Smooth muscle cell (in vitro differentiated cells): ENCODE results near the gene DAB2IP. TPM values are rescaled to one million over a fixed set of nuclear protein-coding genes. Genes with fewer than 3 reads are reported as not detected.

ENCODE experiments used
- DNase-seq: peaks from one replicate; lab custom pipeline; 2025; ENCODE audit not compliant: unreplicated experiment; lab: John Stamatoyannopoulos, UW
- H2AFZ ChIP-seq: fragments of 200-600 bp; sonication (generic); 2 replicates; pipeline ENCODE4 v1.6.0; 2016; ENCODE audit warnings: antibody characterized with exemption, low read depth, mild to moderate bottlenecking
- H3F3A ChIP-seq: fragments of 200-600 bp; sonication (generic); 2 replicates; pipeline ENCODE4 v1.6.0; 2017; ENCODE audit warnings: antibody characterized with exemption, low read depth
- H3K27ac ChIP-seq: fragments of 200-600 bp; sonication (generic); 2 replicates; pipeline ENCODE4 v1.5.1; 2016; ENCODE audit warnings: low read depth, mild to moderate bottlenecking
- H3K27me3 ChIP-seq: fragments of 200-600 bp; sonication (generic); 2 replicates; pipeline ENCODE4 v1.6.1; 2016; ENCODE audit warnings: low read depth, mild to moderate bottlenecking
- H3K36me3 ChIP-seq: fragments of 200-600 bp; sonication (generic); 2 replicates; pipeline ENCODE4 v1.5.1; 2016; ENCODE audit warnings: low read depth
- H3K4me1 ChIP-seq: fragments of 200-600 bp; sonication (generic); 2 replicates; pipeline ENCODE4 v1.5.1; 2016; ENCODE audit warnings: low read depth
- H3K4me2 ChIP-seq: fragments of 200-600 bp; sonication (generic); 2 replicates; pipeline ENCODE4 v1.6.0; 2016; ENCODE audit warnings: mild to moderate bottlenecking
- H3K4me3 ChIP-seq: fragments of 200-600 bp; sonication (generic); 2 replicates; pipeline ENCODE4 v1.5.1; 2016; ENCODE audit warnings: mild to moderate bottlenecking
- H3K79me2 ChIP-seq: fragments of 200-600 bp; sonication (generic); 2 replicates; pipeline ENCODE4 v1.6.0; 2016; ENCODE audit warnings: low read depth, mild to moderate bottlenecking
- H3K9ac ChIP-seq: fragments of 200-600 bp; sonication (generic); 2 replicates; pipeline ENCODE4 v1.6.0; 2016; ENCODE audit warnings: low read depth
- H3K9me3 ChIP-seq: fragments of 200-600 bp; sonication (generic); replicated peaks from 2 replicates; pipeline ENCODE4 v1.5.1; 2016; ENCODE audit warnings: low read depth
- H4K20me1 ChIP-seq: fragments of 200-600 bp; sonication (generic); 2 replicates; pipeline ENCODE4 v1.6.0; 2016; ENCODE audit warnings: low read depth
- CTCF ChIP-seq: fragments of 200-600 bp; sonication (generic); IDR thresholded peaks from 2 replicates; pipeline ENCODE4 v1.5.1; 2017; ENCODE audit warnings: borderline replicate concordance, mild to moderate bottlenecking, antibody characterized with exemption; ENCODE audit not compliant: insufficient read depth, poor library complexity, severe bottlenecking
- WGBS: methylation state at CpG from one replicate; pipeline ENCODE4 v1.1.7; 2016; ENCODE audit warnings: low lambda C conversion rate; 5-methylcytosine and 5-hydroxymethylcytosine counted together
- polyA plus RNA-seq: library from polyadenylated mRNA; unstranded; fragments of >200 nt; fragmentation: Nextera tagmentation; extraction: Ambion mirVana; gene quantifications from 2 replicates; pipeline ENCODE4 v1.2.1, GENCODE V29; 2016
- total RNA-seq: library from RNA; depleted of rRNA; stranded (reverse); fragments of >200 nt; gene quantifications from 2 replicates; pipeline ENCODE4 v1.2.3, GENCODE V29; 2014

The DAB2IP gene
- total and polyA plus RNA-seq, 2 experiments from 2014 or later: 10.4 to 15.5 TPM

DNA sequence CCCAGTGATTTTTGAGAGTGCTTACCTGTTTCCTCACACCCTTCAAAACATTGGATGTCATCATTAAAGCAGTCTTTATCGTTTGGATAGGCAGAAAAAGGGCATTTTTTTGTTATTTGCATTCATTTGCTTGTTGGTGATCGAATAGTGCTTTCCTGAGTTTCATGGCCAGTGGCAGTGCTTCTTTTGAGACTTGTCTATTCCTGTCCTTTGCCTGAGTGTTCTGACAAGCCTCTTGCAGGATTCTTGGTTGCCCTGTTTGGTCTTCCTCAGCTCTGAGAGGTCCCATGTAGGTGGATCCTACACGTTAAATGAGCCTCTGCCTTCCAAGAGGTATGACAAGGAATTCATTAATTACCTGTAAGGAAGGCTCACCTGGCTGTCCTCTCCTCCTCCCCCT is 52.8 kb downstream of the DAB2IP start:
- H3K27ac ChIP-seq: no peak overlapping the region
- no peak overlapping the region for H3K9ac ChIP-seq
- H2AFZ ChIP-seq: no peak overlapping the region
- no peaks in the 10 kb centered on the region for H3K9me3 ChIP-seq
- no peak overlapping the region for H3K4me3 ChIP-seq
- TF ChIP-seq CTCF: no peak
- no peaks in the 10 kb centered on the region for H3K27me3 ChIP-seq
- H3F3A ChIP-seq: no peaks in the 10 kb centered on the region
- peaks cover 96% of the 10 kb centered on the region for H4K20me1 ChIP-seq
- no peak for DNase-seq
- no peak overlapping the region for H3K4me2 ChIP-seq
- H3K36me3 ChIP-seq: no peaks in the 10 kb centered on the region
- H3K4me1 ChIP-seq: no peaks in the 10 kb centered on the region
- H3K79me2 ChIP-seq: peaks cover 67% of the 10 kb centered on the region
- WGBS: 88% methylated on average over 3 of the region's 3 CpGs

- Histone ChIP-seq H3K27ac (no peak overlapping the region), H3K9me3 (no peaks in the 10 kb centered on the region), H2AFZ (no peak overlapping the region), H3K36me3 (no peaks in the 10 kb centered on the region), H3K79me2 (peaks cover 80% of the 10 kb centered on the region), H3K4me1 (no peaks in the 10 kb centered on the region), H3F3A (no peaks in the 10 kb centered on the region), H4K20me1 (peaks cover 100% of the 10 kb centered on the region), H3K9ac (no peak overlapping the region), H3K27me3 (no peaks in the 10 kb centered on the region), H3K4me2 (no peak overlapping the region), H3K4me3 (no peak overlapping the region)
- TF ChIP-seq CTCF: no peak
- 88% methylated on average over 8 of the region's 8 CpGs for WGBS
- DNase-seq: no peak
These were observed 54.8 kb downstream of the DAB2IP start for GRCh38 chr9:121706149-121706750.

DNA sequence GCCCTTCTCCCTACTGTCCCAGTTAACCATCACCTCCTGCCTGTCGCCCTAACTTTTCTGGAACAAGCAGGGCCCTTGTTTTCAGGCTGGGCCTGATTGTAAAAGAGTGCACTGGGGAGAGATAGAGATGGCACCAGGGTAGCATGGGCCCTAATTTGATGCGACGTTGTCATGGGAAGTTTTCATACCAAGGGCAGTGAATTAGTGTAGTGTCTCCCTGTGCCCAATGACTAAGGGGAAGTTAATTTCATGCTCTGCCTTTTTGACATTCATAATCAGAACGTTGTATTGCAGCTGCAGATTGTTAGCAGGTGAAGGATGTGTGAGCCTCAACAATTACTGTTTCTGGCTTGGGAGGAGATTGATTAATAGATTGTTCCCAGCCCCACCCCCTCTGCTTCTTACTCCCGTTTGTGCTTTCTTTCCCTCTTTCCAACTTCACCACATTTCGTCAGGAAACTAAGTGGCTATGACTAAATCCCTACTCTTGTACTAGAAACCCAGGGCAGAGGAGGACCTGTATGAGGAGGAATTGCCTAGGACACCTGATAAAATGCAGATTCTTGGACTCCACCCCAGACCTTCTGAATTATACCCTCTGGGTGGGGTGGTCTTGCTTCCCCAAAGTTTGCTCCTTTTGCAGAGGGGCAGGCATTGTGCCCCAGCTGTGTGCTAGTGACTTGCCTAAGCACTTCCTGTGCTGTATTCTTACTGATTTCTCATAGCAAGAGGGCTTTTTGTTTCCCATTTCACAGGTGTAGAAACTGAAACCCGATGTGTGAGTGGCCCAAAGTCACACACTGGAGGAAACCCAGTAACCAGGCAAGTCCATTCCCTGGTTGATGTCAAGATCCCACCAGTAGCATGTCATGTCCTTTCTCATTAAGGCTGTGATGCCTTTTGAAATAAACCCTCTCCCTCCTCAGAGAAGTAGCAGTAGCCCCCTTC is 56.3 kb downstream of the DAB2IP start:
- Histone ChIP-seq H3K79me2 (peaks cover 80% of the 10 kb centered on the region), H4K20me1 (peaks cover 100% of the 10 kb centered on the region), H3K4me2 (no peak overlapping the region), H3K36me3 (no peaks in the 10 kb centered on the region), H3K27ac (no peak overlapping the region), H3K27me3 (no peaks in the 10 kb centered on the region), H2AFZ (no peak overlapping the region), H3K9ac (no peak overlapping the region), H3K4me3 (no peak overlapping the region), H3K4me1 (no peaks in the 10 kb centered on the region), H3K9me3 (no peaks in the 10 kb centered on the region), H3F3A (no peaks in the 10 kb centered on the region)
- WGBS: 90% methylated on average over 7 of the region's 7 CpGs
- TF ChIP-seq CTCF: no peak
- DNase-seq: no peak
